Astrocyte of the cerebellum (primary cell): Measurements from ENCODE around the gene TSHB.

ENCODE experiments used
- DNase-seq: peaks from one replicate; pipeline ENCODE4 v3.0.0-alpha.2; 2011; ENCODE audit warnings: low read depth
- H3K4me3 ChIP-seq: 2 replicates; pipeline ENCODE4 v1.5.1; 2011; ENCODE audit warnings: mild to moderate bottlenecking, low read depth, low read length, moderate library complexity
- CTCF ChIP-seq: IDR thresholded peaks from 2 replicates; pipeline ENCODE4 v1.5.1; 2012; ENCODE audit warnings: low read length, low read depth, moderate library complexity, mild to moderate bottlenecking; ENCODE audit errors: missing control alignments
- in situ Hi-C: cut with HindIII; loops from 2 replicates; pipeline ENCODE4 v1.10.0; 2017; ENCODE audit warnings: low sequenced_read_pairs

TSHB gene

DNA sequence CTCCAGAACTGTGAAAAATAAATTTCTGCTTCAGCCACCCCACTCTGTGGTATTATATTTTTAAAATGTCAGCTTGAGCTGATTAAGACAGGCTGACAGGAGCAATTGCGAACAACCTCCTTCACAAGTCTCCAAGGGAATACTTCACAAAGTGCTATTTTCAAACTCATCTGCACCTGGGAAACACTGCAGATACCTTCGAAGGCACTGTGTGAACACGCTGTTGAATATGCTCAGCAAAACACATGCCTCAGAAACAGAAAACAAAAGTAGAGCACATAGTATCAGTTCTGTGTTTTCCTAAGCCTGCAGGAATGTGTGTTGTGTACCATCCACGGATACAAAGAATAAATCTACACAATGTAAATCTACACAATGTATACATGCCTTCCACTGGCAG is 49.1 kb downstream of the TSHB start:
- no peak overlapping the region for H3K4me3 ChIP-seq
- no peak for TF ChIP-seq CTCF
- no peak for DNase-seq
- in situ Hi-C loops = no loop called here

DNA sequence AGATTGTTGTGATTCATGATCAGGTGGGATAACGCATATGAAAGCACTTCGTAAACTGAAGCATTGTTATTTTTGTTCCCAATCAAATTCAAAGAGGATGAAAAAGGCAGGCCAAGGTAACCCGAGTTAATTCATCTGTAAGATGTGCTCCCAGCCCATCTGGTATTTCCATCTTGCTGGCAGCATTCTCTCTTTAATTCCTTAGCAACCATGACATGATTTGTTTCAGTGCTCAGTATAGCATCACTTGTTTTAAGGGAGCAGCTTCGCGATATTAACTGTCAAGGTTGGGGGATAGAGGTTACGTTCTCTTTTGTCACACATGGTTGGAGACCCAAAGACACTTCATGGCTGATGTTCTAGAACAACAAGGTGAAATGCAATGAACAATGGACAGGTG is 53.3 kb downstream of the TSHB start:
- H3K4me3 ChIP-seq = no peak overlapping the region
- in situ Hi-C loops = no loop called here
- DNase-seq = no peak
- no peak for TF ChIP-seq CTCF
